HepG2 (cell line): Measurements from ENCODE around the gene METRNL. TPM values are rescaled to one million over a fixed set of nuclear protein-coding genes. Genes with fewer than 3 reads are reported as not detected.

Experiments used
- DMAP1 ChIP-seq: IDR thresholded peaks from 2 replicates; pipeline ENCODE4 v1.6.1; 2016
- FOSL1 ChIP-seq: sonication (generic); formaldehyde crosslinking; IDR thresholded peaks from 2 replicates; pipeline ENCODE4 v1.9.0; 2021; ENCODE audit warnings: missing genetic modification reagents, borderline replicate concordance
- FOXP4 ChIP-seq: sonication (generic); formaldehyde crosslinking; IDR thresholded peaks from 2 replicates; pipeline ENCODE4 v1.4.0; 2020; ENCODE audit warnings: missing genetic modification reagents
- GLI4 ChIP-seq: sonication (generic); formaldehyde crosslinking; IDR thresholded peaks from 2 replicates; pipeline ENCODE4 v1.5.1; 2020; ENCODE audit warnings: missing genetic modification reagents, mild to moderate bottlenecking, moderate library complexity, borderline replicate concordance
- HNRNPL ChIP-seq: fragments of 200-400 bp; formaldehyde crosslinking; IDR thresholded peaks from 2 replicates; pipeline ENCODE4 v1.6.1; 2017; ENCODE audit warnings: mild to moderate bottlenecking, low read depth, low read length
- HNRNPLL ChIP-seq: fragments of 200-400 bp; formaldehyde crosslinking; IDR thresholded peaks from 2 replicates; pipeline ENCODE4 v1.6.1; 2017; ENCODE audit warnings: mild to moderate bottlenecking, low read depth, low read length; ENCODE audit not compliant: poor library complexity, severe bottlenecking
- HOXA5 ChIP-seq: sonication (generic); formaldehyde crosslinking; IDR thresholded peaks from 2 replicates; pipeline ENCODE4 v1.4.0; 2020; ENCODE audit warnings: missing genetic modification reagents
- NFE2L1 ChIP-seq: sonication (generic); formaldehyde crosslinking; IDR thresholded peaks from 2 replicates; pipeline ENCODE4 v1.4.0; 2020; ENCODE audit warnings: missing genetic modification reagents, mild to moderate bottlenecking, borderline replicate concordance
- SAP130 ChIP-seq: IDR thresholded peaks from 2 replicates; pipeline ENCODE4 v1.6.1; 2016; ENCODE audit warnings: low read depth
- TFAP4 ChIP-seq: sonication (generic); IDR thresholded peaks from 2 replicates; pipeline ENCODE4 v1.6.1; 2016; ENCODE audit warnings: low read depth, borderline replicate concordance
- TFDP1 ChIP-seq: IDR thresholded peaks from 2 replicates; pipeline ENCODE4 v1.6.1; 2016; ENCODE audit warnings: missing compliant biosample characterization, missing genetic modification reagents, borderline replicate concordance
- ZBTB10 ChIP-seq: sonication (generic); formaldehyde crosslinking; IDR thresholded peaks from 2 replicates; pipeline ENCODE4 v1.4.0; 2020; ENCODE audit warnings: missing genetic modification reagents, borderline replicate concordance
- ZBTB7B ChIP-seq: sonication (generic); formaldehyde crosslinking; IDR thresholded peaks from 2 replicates; pipeline ENCODE4 v1.4.0; 2020; ENCODE audit warnings: missing genetic modification reagents
- ZFP90 ChIP-seq: sonication (generic); formaldehyde crosslinking; IDR thresholded peaks from 2 replicates; pipeline ENCODE4 v1.8.0; 2022; ENCODE audit warnings: missing genetic modification reagents, mild to moderate bottlenecking, inconsistent platforms, borderline replicate concordance
- ZFY ChIP-seq: sonication (generic); formaldehyde crosslinking; IDR thresholded peaks from 2 replicates; pipeline ENCODE4 v1.4.0; 2020; ENCODE audit warnings: missing genetic modification reagents
- ZNF260 ChIP-seq: sonication (generic); formaldehyde crosslinking; IDR thresholded peaks from 2 replicates; pipeline ENCODE4 v1.4.0; 2020; ENCODE audit warnings: missing genetic modification reagents, low read depth, mild to moderate bottlenecking, borderline replicate concordance
- ZNF503 ChIP-seq: sonication (generic); formaldehyde crosslinking; IDR thresholded peaks from 2 replicates; pipeline ENCODE4 v1.4.0; 2020; ENCODE audit warnings: missing genetic modification reagents
- ZNF570 ChIP-seq: sonication (generic); formaldehyde crosslinking; IDR thresholded peaks from 2 replicates; pipeline ENCODE4 v1.4.0; 2020; ENCODE audit warnings: mild to moderate bottlenecking, missing genetic modification reagents, borderline replicate concordance
- ZNF605 ChIP-seq: sonication (generic); formaldehyde crosslinking; IDR thresholded peaks from 2 replicates; pipeline ENCODE4 v1.8.0; 2022; ENCODE audit warnings: mild to moderate bottlenecking, missing genetic modification reagents
- ZSCAN29 ChIP-seq: sonication (generic); formaldehyde crosslinking; conservative IDR thresholded peaks from 2 replicates; pipeline ENCODE4 v1.4.0; 2020; ENCODE audit warnings: mild to moderate bottlenecking, missing genetic modification reagents
- polyA plus RNA-seq, 8 experiments: library from polyadenylated mRNA; depleted of rRNA in 3 of 8; stranded (reverse) in 7 of 8; unstranded in 1 of 8; fragments of >200 nt; fragmentation: Illumina TruSeq in 4 of 8; extraction: Trizol in 4 of 8; gene quantifications; 2 replicates each; pipeline versions ENCODE4 v1.2.1 to v1.2.3, GENCODE V29; 2011 to 2016; ENCODE audit warnings: low read depth in 4 of 8, missing spikeins in 1 of 8, mixed read lengths in 1 of 8; ENCODE audit not compliant: insufficient read depth in 1 of 8
- total RNA-seq, 5 experiments: library from RNA; depleted of rRNA; stranded (reverse); fragments of >200 nt; fragmentation: Illumina TruSeq; extraction: Trizol; gene quantifications; 2 replicates each; pipeline ENCODE4 v1.2.3, GENCODE V29; 2016; ENCODE audit warnings: low read depth in 1 of 5

Gene METRNL
- total and polyA plus RNA-seq, 2 of the 13 experiments (the other 11 are each of a cell fraction or from before 2014, with no cell fraction given): 0.66 to 0.84 TPM

GRCh38 chr17:83051396-83052240 lies 27.8 kb upstream of the METRNL start (continued):
- TF ChIP-seq ZNF503 (CRISPR knock-in tag): peak; percentile 43; the same call in 1 of the 2 replicates
- no peak for TF ChIP-seq FOSL1 (CRISPR knock-in tag)
- peak; percentile 12; the same call in 1 of the 2 replicates for TF ChIP-seq ZNF260 (CRISPR knock-in tag)
- no peak for TF ChIP-seq ZNF570 (CRISPR knock-in tag)
- peak; percentile 68; the same call in 1 of the 2 replicates for TF ChIP-seq NFE2L1
- peak; percentile 92; the same call in 1 of the 2 replicates for TF ChIP-seq ZFP90 (CRISPR knock-in tag)
- TF ChIP-seq HNRNPLL: peak; percentile 63
- TF ChIP-seq DMAP1 (CRISPR knock-in tag): peak; percentile 91
- TF ChIP-seq ZBTB7B (CRISPR knock-in tag): peak; percentile 24; the same call in 1 of the 2 replicates
- TF ChIP-seq ZBTB10 (CRISPR knock-in tag): peak; percentile 46; the same call in 1 of the 2 replicates
- TF ChIP-seq HNRNPL: no peak
- peak; percentile 84; the same call in 1 of the 2 replicates for TF ChIP-seq GLI4
- peak; percentile 62 for TF ChIP-seq ZSCAN29 (CRISPR knock-in tag)
- TF ChIP-seq TFDP1 (CRISPR knock-in tag): peak; percentile 90; the same call in 1 of the 2 replicates
- peak; percentile 98 for TF ChIP-seq SAP130 (CRISPR knock-in tag)
- TF ChIP-seq FOXP4 (CRISPR knock-in tag): no peak
- peak; percentile 92 for TF ChIP-seq ZFY (CRISPR knock-in tag)
- TF ChIP-seq TFAP4: peak; percentile 28; the same call in 1 of the 2 replicates
- TF ChIP-seq HOXA5: peak; percentile 85
- TF ChIP-seq ZNF605 (CRISPR knock-in tag): peak; percentile 87
